HCT116 (cell line): ENCODE results near the gene MED13L. TPM values are rescaled to one million over a fixed set of nuclear protein-coding genes. Genes with fewer than 3 reads are reported as not detected.

ENCODE experiments used
- ATAC-seq: fragments of 200-7000 bp; cut with Tn5 transposase; 2 replicates; pipeline ENCODE4 v1.9.1; 2020; ENCODE audit warnings: mild to moderate bottlenecking, moderate library complexity
- BruUV-seq: library from RNA; stranded (reverse); fragments of 400-500 nt; replicated peaks from 2 replicates; lab custom pipeline; 2021; lab: Mats Ljungman, UMichigan
- CTCF ChIA-PET: fragments of 300-600 bp; sonication (Branson Sonifier 250); formaldehyde crosslinking; loops from one replicate; lab custom pipeline; 2021; ENCODE audit warnings: antibody characterized with exemption; lab: Charles Lee
- POLR2A ChIA-PET: fragments of 300-600, 350-600 bp; sonication (Branson Sonifier 250); formaldehyde crosslinking; loops from one replicate; lab custom pipeline; 2021; ENCODE audit warnings: antibody characterized with exemption; lab: Charles Lee
- RAD21 ChIA-PET, 2 experiments: fragments of 300-600 bp; sonication (Branson Sonifier 250); formaldehyde crosslinking; loops; one replicate each; lab custom pipeline; 2023; ENCODE audit warnings: low total read pairs in 2 of 2; ENCODE audit not compliant: uncharacterized antibody in 2 of 2, unreplicated experiment in 2 of 2, low non-redundant PET in 1 of 2; lab: Charles Lee
- DNase-seq: peaks from one replicate; pipeline ENCODE4 v3.0.0-alpha.2; 2010; ENCODE audit warnings: low read depth, low spot score
- H2AFZ ChIP-seq: fragments of 200-600 bp; shearing (Covaris generic), sonication (generic); 2 replicates; pipeline ENCODE4 v1.6.1; 2017; ENCODE audit warnings: low read depth, mixed run types, mixed read lengths, antibody characterized with exemption, low read length; ENCODE audit not compliant: poor library complexity, severe bottlenecking
- H3K27ac ChIP-seq: 2 replicates; pipeline ENCODE4 v1.5.1; 2012; ENCODE audit warnings: low read depth, low read length
- H3K27me3 ChIP-seq: fragments of 200-600 bp; sonication (generic); 2 replicates; pipeline ENCODE4 v1.6.1; 2016; ENCODE audit warnings: mixed run types, low read length, mixed read lengths; ENCODE audit not compliant: insufficient read depth
- H3K36me3 ChIP-seq, 2 experiments: fragments of 200-500 bp in 1 of 2; fragments of 200-600 bp in 1 of 2; sonication (Bioruptor generic) in 1 of 2; sonication (generic) in 1 of 2; 2 replicates each; pipeline versions ENCODE4 v1.5.1 to v1.6.1; 2014 to 2016; ENCODE audit warnings: low read length in 2 of 2, inconsistent platforms in 1 of 2, mixed read lengths in 1 of 2, mixed run types in 1 of 2; ENCODE audit not compliant: insufficient read depth in 2 of 2, control insufficient read depth in 1 of 2
- H3K4me1 ChIP-seq, 2 experiments: fragments of 200-600 bp in 1 of 2; sonication (generic) in 1 of 2; 2 replicates each; pipeline versions ENCODE4 v1.5.1 to v1.6.1; 2012 to 2017; ENCODE audit warnings: low read length in 2 of 2, inconsistent platforms in 1 of 2, mild to moderate bottlenecking in 1 of 2, mixed read lengths in 1 of 2, mixed run types in 1 of 2, moderate library complexity in 1 of 2; ENCODE audit not compliant: insufficient read depth in 2 of 2, control insufficient read depth in 1 of 2
- H3K4me2 ChIP-seq: fragments of 200-600 bp; sonication (generic); 2 replicates; pipeline ENCODE4 v1.6.1; 2017; ENCODE audit warnings: mixed run types, low read length, mixed read lengths
- H3K4me3 ChIP-seq, 2 experiments: fragments of 200-600 bp in 1 of 2; sonication (generic) in 1 of 2; replicated peaks in 1 of 2; 2 replicates each; pipeline ENCODE4 v1.5.1; 2011 to 2016; ENCODE audit warnings: low read length in 2 of 2, control low read depth in 1 of 2, low read depth in 1 of 2, mild to moderate bottlenecking in 1 of 2, mixed read lengths in 1 of 2, mixed run types in 1 of 2
- H3K79me2 ChIP-seq: fragments of 200-600 bp; sonication (generic); 2 replicates; pipeline ENCODE4 v1.6.1; 2017; ENCODE audit warnings: mild to moderate bottlenecking, mixed run types, low read length, moderate library complexity, mixed read lengths; ENCODE audit not compliant: insufficient read depth
- H3K9ac ChIP-seq: fragments of 200-600 bp; sonication (generic); 2 replicates; pipeline ENCODE4 v1.6.1; 2016; ENCODE audit warnings: low read length, mixed read lengths
- H3K9me2 ChIP-seq: fragments of 200-600 bp; sonication (generic), shearing (Covaris generic); 2 replicates; pipeline ENCODE4 v1.6.1; 2017; ENCODE audit warnings: mixed run types, mild to moderate bottlenecking, moderate library complexity; ENCODE audit not compliant: insufficient read depth
- H3K9me3 ChIP-seq, 2 experiments: fragments of 200-500 bp in 1 of 2; fragments of 200-600 bp in 1 of 2; sonication (Bioruptor generic) in 1 of 2; sonication (generic) in 1 of 2; 2 replicates each; pipeline ENCODE4 v1.6.1; 2014 to 2017; ENCODE audit warnings: low read length in 2 of 2, mixed read lengths in 2 of 2, inconsistent platforms in 1 of 2, low read depth in 1 of 2, mild to moderate bottlenecking in 1 of 2, mixed run types in 1 of 2, moderate library complexity in 1 of 2; ENCODE audit not compliant: control insufficient read depth in 1 of 2, insufficient read depth in 1 of 2
- H4K20me1 ChIP-seq: fragments of 200-600 bp; sonication (generic), shearing (Covaris generic); 2 replicates; pipeline ENCODE4 v1.6.1; 2017; ENCODE audit warnings: mixed run types, mild to moderate bottlenecking, moderate library complexity; ENCODE audit not compliant: insufficient read depth
- CTCF ChIP-seq, 3 experiments: fragments of 200-600 bp in 1 of 3; sonication (generic) in 1 of 3; IDR thresholded peaks in 2 of 3; conservative IDR thresholded peaks in 1 of 3; 2 replicates each; pipeline ENCODE4 v1.5.1; 2012 to 2017; ENCODE audit warnings: low read depth in 2 of 3, low read length in 2 of 3, antibody characterized with exemption in 1 of 3, borderline replicate concordance in 1 of 3, control low read depth in 1 of 3, mild to moderate bottlenecking in 1 of 3, mixed read lengths in 1 of 3, mixed run types in 1 of 3, moderate library complexity in 1 of 3; ENCODE audit not compliant: insufficient read depth in 1 of 3
- MAX ChIP-seq: IDR thresholded peaks from 2 replicates; pipeline ENCODE4 v1.6.1; 2012
- RAD21 ChIP-seq: IDR thresholded peaks from 2 replicates; pipeline ENCODE4 v1.6.1; 2012; ENCODE audit warnings: low read depth, mild to moderate bottlenecking
- ZFX ChIP-seq: fragments of 450-650 bp; IDR thresholded peaks from 2 replicates; pipeline ENCODE4 v1.6.1; 2017
- intact Hi-C: fragments of 100-400 bp; cut with micrococcal nuclease; formaldehyde crosslinking; loops from 2 replicates; pipeline ENCODE4 v1.10.0; 2022
- total RNA-seq: library from RNA; stranded (reverse); gene quantifications from one replicate; pipeline ENCODE4 v1.2.1, GENCODE V29; 2021; ENCODE audit not compliant: unreplicated experiment

MED13L gene
- total RNA-seq, 1 experiment from 2014 or later, result 176 TPM

GRCh38 chr12:115947696-115948062, 329.8 kb downstream of the MED13L start:
- Histone ChIP-seq H3K36me3 (no peaks in the 10 kb centered on the region), H3K27ac (no peak overlapping the region), H3K9ac (no peak overlapping the region), H2AFZ (no peak overlapping the region), H4K20me1 (no peaks in the 10 kb centered on the region), H3K9me2 (no peaks in the 10 kb centered on the region), H3K4me1 (no peaks in the 10 kb centered on the region)
- CTCF ChIA-PET, result interaction anchor here (0.9 to 2.1 kb wide), 18 partner anchors 8 to 1967 kb away, joined by 3 to 8 read pairs (median 4); no protein-coding TSS in a partner anchor
- DNase-seq, result no peak
- TF ChIP-seq MAX, result no peak
- TF ChIP-seq CTCF (IDR thresholded peaks at IDR 0.05 in 2 of 3, conservative IDR thresholded peaks at IDR 0.05 in 1 of 3; ENCODE audit: borderline replicate concordance in 1 of 3, insufficient read depth in 1 of 3, low read depth in 2 of 3, low read length in 2 of 3), result peak in 2 of 3 experiments; percentile 30 to 39; a peak in 3 of 6 replicates
- TF ChIP-seq, all 23 proteins: peak for 1
- H3K4me2 ChIP-seq, result no peak overlapping the region
- no peak for ATAC-seq
- H3K9me3 ChIP-seq, result no peaks in the 10 kb centered on the region
- RAD21 ChIA-PET, result interaction anchor here (0.9 to 1.3 kb wide), 2 partner anchors 761 to 1279 kb away, joined by 3 to 4 read pairs; no protein-coding TSS in a partner anchor
- no TSS peak for BruUV-seq
- H3K27me3 ChIP-seq, result no peaks in the 10 kb centered on the region
- H3K79me2 ChIP-seq, result no peaks in the 10 kb centered on the region
- POLR2A ChIA-PET, result no interaction called here
- intact Hi-C loops, result no loop called here
- H3K4me3 ChIP-seq, result no peak overlapping the region

- Histone ChIP-seq H3K36me3 (no peaks in the 10 kb centered on the region), H2AFZ (no peak overlapping the region)
- DNase-seq, result no peak
- CTCF ChIA-PET, result interaction anchor here (0.7 to 2.1 kb wide), 21 partner anchors 9 to 1992 kb away, joined by 3 to 8 read pairs (median 4); no protein-coding TSS in a partner anchor
- no TSS peak for BruUV-seq
- peak; percentile 70 for TF ChIP-seq RAD21
- TF ChIP-seq ZFX, result no peak
- peak; percentile 63 to 71 (median 66); a peak in 5 of 6 replicates for TF ChIP-seq CTCF (IDR thresholded peaks at IDR 0.05 in 2 of 3, conservative IDR thresholded peaks at IDR 0.05 in 1 of 3; ENCODE audit: borderline replicate concordance in 1 of 3, insufficient read depth in 1 of 3, low read depth in 2 of 3, low read length in 2 of 3)
- TF ChIP-seq, all 23 proteins: peak for 2
- Histone ChIP-seq H3K4me3 (no peak overlapping the region), H3K79me2 (no peaks in the 10 kb centered on the region), H3K9me2 (no peaks in the 10 kb centered on the region), H3K27me3 (no peaks in the 10 kb centered on the region), H3K4me2 (no peak overlapping the region), H3K4me1 (no peaks in the 10 kb centered on the region), H4K20me1 (no peaks in the 10 kb centered on the region), H3K9me3 (no peaks in the 10 kb centered on the region), H3K9ac (no peak overlapping the region), H3K27ac (no peak overlapping the region)
- 0 out of 2 replicates have a peak, but pooled peaks have one; percentile 29 for ATAC-seq
- ChIA-PET POLR2A (no interaction called here), RAD21 (interaction anchor here (0.9 to 1.3 kb wide), 3 partner anchors 29 to 1279 kb away, joined by 3 to 4 read pairs (median 3); no protein-coding TSS in a partner anchor)
- intact Hi-C loops, result no loop called here
These were observed 330.4 kb downstream of the MED13L start for GRCh38 chr12:115946867-115947695.
